AG10803 (cell line): ENCODE data around the gene LDLRAD2.
A peak's percentile ranks its signal among the peaks of the same experiment; 100 is the strongest.

Experiments used
- DNase-seq: peaks from one replicate; pipeline ENCODE4 v3.0.0; 2010; ENCODE audit warnings: low read depth
- H3K4me3 ChIP-seq: 2 replicates; pipeline ENCODE4 v1.5.1; 2011; ENCODE audit warnings: mild to moderate bottlenecking, low read length, control low read depth
- CTCF ChIP-seq: conservative IDR thresholded peaks from 2 replicates; pipeline ENCODE4 v1.5.1; 2011; ENCODE audit warnings: mild to moderate bottlenecking, low read length, control low read depth, inconsistent platforms

LDLRAD2 gene

GRCh38 chr1:21854090-21854750 lies 42.2 kb downstream of the LDLRAD2 start:
- DNase-seq, result no peak
- TF ChIP-seq CTCF, result no peak

GRCh38 chr1:21854751-21855131 lies 42.7 kb downstream of the LDLRAD2 start:
- no peak for DNase-seq
- no peak for TF ChIP-seq CTCF
- no peak overlapping the region for H3K4me3 ChIP-seq

More at GRCh38 chr1:21854090-21854750, 42.2 kb downstream of the LDLRAD2 start:
- H3K4me3 ChIP-seq, result no peak overlapping the region

- DNase-seq, result no peak
- no peak for TF ChIP-seq CTCF
Observed at GRCh38 chr1:21855257-21856096, 43.4 kb downstream of the LDLRAD2 start.

GRCh38 chr1:21857142-21857839 lies 45.2 kb downstream of the LDLRAD2 start:
- TF ChIP-seq CTCF, result no peak
- no peak overlapping the region for H3K4me3 ChIP-seq
- DNase-seq, result peak; percentile 80

More at GRCh38 chr1:21855257-21856096, 43.4 kb downstream of the LDLRAD2 start:
- H3K4me3 ChIP-seq, result no peak overlapping the region

- no peak overlapping the region for H3K4me3 ChIP-seq
- DNase-seq, result no peak
- TF ChIP-seq CTCF, result no peak
Observed at GRCh38 chr1:21857840-21858670, 46.0 kb downstream of the LDLRAD2 start.

GRCh38 chr1:21859669-21860179 lies 47.7 kb downstream of the LDLRAD2 start:
- TF ChIP-seq CTCF, result no peak
- no peak overlapping the region for H3K4me3 ChIP-seq
- no peak for DNase-seq
